ENCODE results near the gene TRANK1.
"Not testable (repeated sequence)": the region's sequence is repeated elsewhere in the genome, so short reads cannot be mapped to it uniquely, and the experiment has no call there.

TRANK1 gene

GRCh38 chr3:36881735-36882134, 63.1 kb downstream of the TRANK1 start:
- no peak for DNase-seq

- DNase-seq: not testable (repeated sequence)
Observed at GRCh38 chr3:36879842-36880241, 65.0 kb downstream of the TRANK1 start.

- DNase-seq: no peak
Observed at GRCh38 chr3:36877930-36878685, 66.7 kb downstream of the TRANK1 start.

DNA sequence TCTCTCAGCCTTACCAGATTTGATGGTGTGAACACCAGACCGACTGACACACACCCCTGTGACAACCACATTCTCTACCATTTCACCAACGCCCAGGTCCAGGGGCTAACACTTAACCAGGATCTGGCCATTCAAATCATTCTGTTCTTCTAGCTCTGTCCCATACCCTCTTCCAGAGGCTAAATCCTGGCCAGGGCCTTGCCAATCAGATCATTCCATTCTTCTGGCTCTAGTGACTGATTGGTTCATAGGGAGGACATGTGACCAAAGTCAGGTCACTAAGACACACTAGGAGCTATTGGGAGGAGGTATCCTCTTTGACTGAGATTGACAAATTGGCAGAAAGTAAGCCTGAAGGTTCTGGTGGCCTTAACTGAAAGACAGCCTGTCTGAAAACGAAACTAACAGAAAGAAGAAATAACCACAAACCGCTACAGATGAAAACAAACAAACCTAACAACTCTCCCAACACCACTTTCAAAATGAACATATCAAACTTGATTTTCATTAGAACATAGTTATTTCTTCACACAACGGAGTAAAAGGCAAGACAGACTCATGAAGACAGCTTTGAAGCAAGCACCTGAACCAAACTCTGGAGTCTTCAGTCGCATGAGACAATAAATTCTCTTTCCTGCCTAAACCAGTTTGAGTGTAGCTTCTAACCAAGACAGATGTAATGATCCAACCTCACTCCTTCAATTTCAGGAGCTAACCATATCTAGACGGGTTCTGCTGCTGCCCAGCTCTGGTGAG, 68.5 kb downstream of the TRANK1 start:
- peak; percentile 92 for DNase-seq

DNA sequence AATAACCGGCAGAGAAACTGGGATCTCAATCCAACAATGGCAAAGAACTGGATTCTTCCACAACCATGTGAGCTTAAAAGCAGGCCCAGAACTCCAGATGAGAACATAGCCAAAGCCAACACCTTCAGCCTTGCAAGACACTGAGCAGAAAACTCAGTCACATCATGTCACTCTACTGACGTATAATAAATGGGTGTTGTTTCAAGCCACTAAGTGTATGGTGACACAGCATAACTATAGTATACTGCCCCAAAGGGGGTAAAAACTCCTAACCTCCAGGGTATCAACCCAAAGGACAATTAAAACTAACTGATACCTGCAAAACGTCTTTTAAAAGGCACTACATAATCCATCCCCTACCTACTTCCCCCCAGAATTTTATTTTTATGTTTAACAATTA, 69.5 kb downstream of the TRANK1 start:
- no peak for DNase-seq

DNA sequence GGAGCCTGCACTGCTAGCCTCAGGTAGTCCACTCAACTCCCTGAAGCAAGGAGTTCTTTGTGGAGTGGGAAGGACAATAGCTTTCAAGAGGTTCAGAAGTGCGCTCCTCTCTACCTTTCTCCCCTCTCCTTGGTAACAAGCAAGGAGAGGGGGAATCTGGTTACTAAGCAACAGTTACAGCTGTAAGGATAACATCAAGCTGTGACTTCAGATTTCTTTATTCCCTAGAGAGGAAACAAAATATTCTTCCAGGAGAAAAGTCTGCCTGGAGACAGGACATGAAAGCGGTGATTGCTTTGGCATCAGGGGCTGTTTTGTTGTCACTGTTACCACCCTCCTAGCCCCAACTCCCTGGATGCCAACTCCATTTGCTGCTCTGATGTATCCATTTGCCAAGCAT, 70.4 kb downstream of the TRANK1 start:
- no peak for DNase-seq

DNA sequence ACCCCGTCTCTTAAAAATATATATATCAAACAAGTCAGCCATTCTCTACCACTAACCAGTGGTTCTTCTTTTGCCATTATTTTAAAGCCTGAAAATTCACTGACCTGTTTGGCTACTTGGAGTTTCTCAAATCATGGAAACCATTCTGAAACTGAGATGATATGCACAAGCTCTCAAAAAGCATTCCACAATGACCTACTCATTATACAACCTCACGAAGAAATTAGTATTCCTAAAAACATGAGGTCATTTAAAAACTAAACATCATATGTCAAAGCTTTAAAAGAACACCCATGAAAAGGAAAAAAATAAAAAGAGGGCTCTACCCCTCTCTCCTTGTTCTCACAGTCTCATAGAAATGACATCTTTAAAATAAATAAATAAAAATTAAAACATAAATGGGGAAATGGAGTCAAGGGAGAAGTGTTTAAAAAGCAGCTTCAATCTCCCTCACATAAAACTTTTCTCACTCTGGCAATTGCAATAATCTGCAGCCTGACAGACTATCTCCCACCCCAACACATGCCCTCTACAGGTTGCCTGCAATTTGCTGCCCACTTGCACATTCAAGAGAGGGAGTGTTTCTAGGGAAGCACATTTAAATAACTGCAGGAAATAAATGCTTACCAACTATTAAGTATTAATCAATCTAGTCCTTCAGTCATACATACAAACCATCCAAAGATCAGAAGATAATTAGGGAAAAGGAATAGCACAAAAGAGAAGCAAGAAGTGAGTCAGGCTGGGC, 73.3 kb downstream of the TRANK1 start:
- no peak for DNase-seq

- DNase-seq: peak; percentile 78
Observed at GRCh38 chr3:36868614-36869436, 76.0 kb downstream of the TRANK1 start.

- no peak for DNase-seq
Observed at GRCh38 chr3:36867810-36868209, 77.0 kb downstream of the TRANK1 start.

DNA sequence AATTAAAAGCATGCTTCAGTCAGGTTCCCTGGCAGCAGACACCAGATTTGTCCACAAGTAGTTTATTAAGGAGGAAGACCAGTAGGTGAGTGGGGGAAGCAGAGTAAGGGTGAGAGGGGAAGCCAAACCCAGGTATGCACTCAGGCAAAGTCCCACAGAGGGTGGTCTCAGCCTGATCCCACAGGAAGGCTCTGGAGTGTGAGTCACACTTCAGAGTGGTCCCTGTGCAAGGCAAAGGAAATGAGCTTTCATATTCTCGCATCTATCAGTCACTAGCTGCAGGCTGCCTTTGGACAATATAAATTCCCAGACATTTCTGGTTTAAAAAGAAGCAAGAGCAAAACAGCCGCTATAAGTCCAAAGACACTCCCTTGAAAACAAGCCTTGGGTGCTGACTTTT, 78.5 kb downstream of the TRANK1 start:
- DNase-seq: no peak

DNA sequence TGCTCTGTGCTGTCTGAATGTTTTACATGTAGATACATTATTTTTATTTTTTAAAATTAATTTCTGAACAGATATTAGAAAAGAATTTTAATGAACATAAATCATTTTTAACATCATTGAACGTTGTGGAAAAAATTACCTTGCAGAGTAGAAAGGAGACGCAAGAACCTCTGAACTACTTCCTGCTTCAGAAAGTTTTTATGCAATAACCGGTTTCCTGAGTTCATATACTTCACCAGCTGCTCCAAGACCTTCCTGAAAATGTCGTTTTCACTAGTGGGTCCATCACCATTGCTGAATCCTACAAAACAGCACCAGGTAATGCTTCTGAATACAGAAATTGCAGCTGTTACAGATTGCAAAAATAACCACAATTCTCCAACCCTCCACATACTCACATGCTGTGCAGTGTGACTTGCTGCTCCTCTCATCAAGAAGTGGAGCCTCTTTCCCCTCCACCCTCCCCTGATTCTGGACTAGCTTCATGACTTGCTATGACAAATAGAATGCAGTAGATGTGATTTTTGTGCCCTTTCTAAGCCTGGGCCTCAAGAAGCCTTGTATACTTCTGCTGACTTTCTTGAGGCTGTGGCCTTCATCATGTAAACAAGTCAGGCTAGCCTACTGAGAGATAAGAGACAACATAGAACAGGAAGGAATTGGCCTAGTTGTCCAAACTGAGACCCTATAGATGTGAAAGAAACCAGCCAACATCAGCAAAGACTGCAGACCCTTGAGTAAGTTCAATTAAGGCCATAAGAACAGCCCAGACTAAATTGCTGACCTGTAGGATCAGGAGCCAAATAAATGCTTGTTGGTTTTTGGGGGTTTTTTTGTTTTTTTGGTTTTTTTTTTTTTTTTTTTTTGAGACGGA, 80.4 kb downstream of the TRANK1 start:
- DNase-seq: no peak

- no peak for DNase-seq
Observed at GRCh38 chr3:36862076-36862755, 82.6 kb downstream of the TRANK1 start.

DNA sequence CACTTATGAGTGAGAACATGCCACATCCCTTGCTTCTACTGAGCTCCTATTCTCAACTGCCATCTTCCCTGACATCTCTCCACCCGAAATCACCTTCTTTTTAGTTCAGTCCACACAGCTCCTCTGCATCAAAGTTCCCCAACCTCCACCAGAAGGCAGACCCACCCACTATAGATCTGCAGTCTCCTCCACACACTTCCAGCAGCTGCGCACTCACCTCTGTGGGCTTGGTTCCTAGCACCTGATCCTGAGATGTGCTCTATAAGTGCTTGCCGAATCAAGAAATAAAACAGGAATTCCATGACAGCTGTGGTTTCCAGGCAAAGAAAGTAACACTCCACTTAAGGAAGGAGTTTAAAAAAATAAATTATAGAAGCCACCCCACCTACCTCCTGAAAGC, 85.4 kb downstream of the TRANK1 start:
- no peak for DNase-seq

- DNase-seq: no peak
Observed at GRCh38 chr3:36852071-36852470, 92.8 kb downstream of the TRANK1 start.

DNA sequence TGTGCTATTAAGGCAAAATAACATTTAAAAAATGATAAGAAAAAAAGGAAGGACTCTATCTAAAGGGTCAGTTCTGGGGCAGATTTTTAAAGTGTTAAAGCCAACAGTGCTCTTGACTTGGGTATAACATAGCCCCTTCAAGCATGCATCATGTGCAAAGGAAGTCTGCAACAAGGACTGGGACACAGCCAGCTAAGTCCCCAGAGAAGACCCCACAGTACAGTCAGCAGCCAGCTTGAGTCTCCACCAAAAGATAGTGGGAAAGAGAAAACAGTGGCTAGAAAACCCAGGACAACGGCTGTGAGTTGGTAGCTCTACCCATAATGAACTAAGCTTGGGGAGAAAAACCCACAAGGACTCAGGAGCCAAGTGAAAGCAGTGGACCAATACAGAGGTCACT, 94.1 kb downstream of the TRANK1 start:
- DNase-seq: no peak

GRCh38 chr3:36846406-36846805, 98.4 kb downstream of the TRANK1 start:
- no peak for DNase-seq

DNA sequence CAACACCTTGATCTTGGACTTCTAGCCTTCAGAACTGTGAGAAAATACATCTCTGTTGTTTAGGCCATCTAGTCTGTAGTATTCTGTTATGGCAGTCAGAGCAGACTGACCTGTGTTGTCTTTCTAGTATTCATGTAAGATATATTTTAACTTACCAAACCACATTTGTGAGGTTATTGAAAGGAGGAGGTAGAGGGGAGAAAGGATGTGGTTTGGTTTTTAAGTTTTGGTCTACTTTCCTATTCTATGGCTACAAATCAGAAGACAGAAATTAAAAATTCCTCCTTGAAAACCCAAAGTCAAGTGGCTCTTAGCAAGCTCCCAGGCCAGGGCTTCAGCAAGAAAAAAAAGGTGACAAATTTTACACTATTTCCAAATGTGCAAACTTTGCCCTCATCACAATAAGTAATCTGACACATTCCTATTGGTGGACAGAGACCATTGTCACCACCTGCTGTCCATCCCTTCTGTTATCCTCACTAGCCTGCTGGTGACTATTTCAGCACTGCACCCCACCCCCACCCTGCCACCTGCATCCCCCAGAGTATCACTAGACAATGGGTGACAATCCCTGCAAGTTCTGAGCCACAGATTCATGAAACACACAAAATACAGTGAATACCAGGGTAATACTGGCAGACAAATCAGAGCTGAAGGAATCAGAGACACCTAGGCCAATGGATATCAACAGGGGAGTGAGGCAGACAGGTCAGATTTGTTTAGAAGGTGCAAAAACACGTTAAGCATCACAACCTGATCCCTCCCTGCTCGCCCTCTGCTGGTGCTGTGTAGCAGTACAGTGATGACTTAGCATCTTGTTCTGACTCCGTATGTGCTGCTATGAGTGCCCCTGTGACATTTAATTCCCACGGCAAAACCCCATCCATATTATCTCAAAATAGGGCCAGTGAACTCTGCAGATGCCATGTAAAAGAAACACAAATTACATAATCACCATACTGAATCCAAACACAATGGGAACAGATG, 101.5 kb downstream of the TRANK1 start:
- peak; percentile 16 for DNase-seq

DNA sequence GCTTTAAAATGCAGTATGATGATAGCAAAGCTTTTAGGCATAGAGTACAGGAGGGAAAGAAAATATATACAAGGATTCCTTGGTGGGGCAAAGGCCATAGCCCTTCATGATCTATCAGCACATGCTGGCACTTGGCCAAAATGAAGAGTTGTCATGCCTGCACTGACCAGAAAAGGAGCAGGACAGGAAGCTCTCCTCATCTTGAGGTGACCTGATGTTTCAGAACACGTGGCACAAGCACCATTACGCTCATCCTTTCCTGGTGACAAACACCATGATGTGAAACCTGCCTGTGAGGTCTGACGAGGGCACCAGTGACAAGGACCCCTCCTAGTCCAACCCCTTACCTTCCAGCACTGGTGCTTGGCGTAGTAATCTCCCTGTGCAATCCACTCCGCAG, 102.6 kb downstream of the TRANK1 start:
- no peak for DNase-seq

DNA sequence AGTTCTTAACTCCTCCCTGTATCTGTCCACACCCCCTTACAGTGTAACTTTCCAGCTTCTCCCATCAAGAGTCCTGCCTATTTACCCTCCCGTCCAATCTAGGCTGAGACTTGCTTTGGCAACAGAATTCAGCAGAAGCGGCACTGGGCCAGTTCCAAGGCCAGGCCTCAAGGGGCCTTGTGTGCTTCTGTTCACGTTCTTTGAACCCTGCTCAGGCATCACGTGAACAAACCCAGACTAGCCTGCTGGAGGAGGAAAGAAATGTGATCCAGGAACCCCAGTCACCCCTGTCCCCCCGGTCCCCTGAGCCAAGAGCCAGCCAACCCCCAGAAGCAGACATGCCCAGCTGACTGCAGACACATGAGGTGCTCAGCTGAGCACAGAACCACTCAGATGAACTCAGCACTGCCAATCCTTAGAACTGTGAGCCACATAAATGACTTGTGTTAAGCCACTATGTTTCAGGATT, 104.4 kb downstream of the TRANK1 start:
- no peak for DNase-seq

GRCh38 chr3:36837089-36837488, 107.8 kb downstream of the TRANK1 start:
- DNase-seq: no peak

Measured in OCI-M1 (cell line).